WI38 (cell line): ENCODE data around the gene PALM3.

Experiments
- H3K4me3 ChIP-seq: 2 replicates; pipeline ENCODE4 v1.5.1; 2011; ENCODE audit warnings: low read depth, mild to moderate bottlenecking, control low read depth, low read length
- CTCF ChIP-seq: IDR thresholded peaks from 2 replicates; pipeline ENCODE4 v1.5.1; 2012; ENCODE audit warnings: low read depth, mild to moderate bottlenecking, control low read depth, low read length

PALM3 gene

GRCh38 chr19:14078411-14078810 lies 16.5 kb upstream of the PALM3 start:
- TF ChIP-seq CTCF = no peak
- H3K4me3 ChIP-seq = no peak overlapping the region

- TF ChIP-seq CTCF = no peak
- H3K4me3 ChIP-seq = peak overlapping the region; percentile 74
These were observed 12.3 kb upstream of the PALM3 start for GRCh38 chr19:14073925-14074838.

- peak overlapping the region; percentile 74 for H3K4me3 ChIP-seq
- no peak for TF ChIP-seq CTCF
These were observed 11.5 kb upstream of the PALM3 start for GRCh38 chr19:14073261-14073924.

GRCh38 chr19:14072535-14073260 lies 10.8 kb upstream of the PALM3 start, which contains the start of gene MISP3:
MISP3 (plus strand) TSS chr19:14072786; CDS start chr19:14073310, 524 bp downstream.
- peak; percentile 6; the same call in 1 of the 2 replicates for TF ChIP-seq CTCF
- peak within 1 kb of the TSS; percentile 74 for H3K4me3 ChIP-seq

GRCh38 chr19:14070268-14071050 lies 8.6 kb upstream of the PALM3 start:
- no peak overlapping the region for H3K4me3 ChIP-seq
- TF ChIP-seq CTCF = no peak

- TF ChIP-seq CTCF = no peak
These were observed 4.3 kb upstream of the PALM3 start for GRCh38 chr19:14066134-14066533.

More at GRCh38 chr19:14066134-14066533, 4.3 kb upstream of the PALM3 start:
- H3K4me3 ChIP-seq = no peak overlapping the region
